Kidney (tissue), 14 donors: Measurements from ENCODE around the gene STXBP5. TPM values are rescaled to one million over a fixed set of nuclear protein-coding genes. Genes with fewer than 3 reads are reported as not detected.

Experiments
- DNase-seq, 5 donors: peaks; one replicate each; pipeline ENCODE4 v3.0.0-alpha.2; 2013 to 2020
- FAIRE-seq: peaks from 2 replicates; lab custom pipeline; 2012; peaks lifted over from hg19 to GRCh38; lab: Jason Lieb, UNC
- H3K27ac ChIP-seq, 2 donors: one replicate each; pipeline ENCODE4 v1.7.0; 2013; ENCODE audit warnings: low read depth in 2 of 2, low read length in 2 of 2, inconsistent platforms in 1 of 2
- H3K27me3 ChIP-seq: one replicate; pipeline ENCODE4 v1.7.1; 2013; ENCODE audit warnings: low read length, inconsistent platforms; ENCODE audit not compliant: control insufficient read depth, insufficient read depth
- H3K36me3 ChIP-seq, 3 donors: one replicate each; pipeline versions ENCODE4 v1.7.0 to v1.7.1; 2013; ENCODE audit warnings: low read length in 3 of 3, control low read depth in 1 of 3, inconsistent platforms in 1 of 3; ENCODE audit not compliant: insufficient read depth in 3 of 3, control insufficient read depth in 2 of 3
- H3K4me1 ChIP-seq, 3 donors: one replicate each; pipeline versions ENCODE4 v1.7.0 to v1.7.1; 2013; ENCODE audit warnings: low read length in 3 of 3, inconsistent platforms in 1 of 3, low read depth in 1 of 3; ENCODE audit not compliant: control insufficient read depth in 2 of 3, insufficient read depth in 2 of 3
- H3K4me3 ChIP-seq, 3 donors: one replicate each; pipeline versions ENCODE4 v1.7.0 to v1.8.1; 2013; ENCODE audit warnings: low read length in 3 of 3, control low read depth in 1 of 3, inconsistent platforms in 1 of 3
- H3K9ac ChIP-seq, 3 donors: one replicate each; pipeline versions ENCODE4 v1.7.0 to v1.7.1; 2013; ENCODE audit warnings: low read length in 3 of 3, control low read depth in 1 of 3, inconsistent platforms in 1 of 3
- H3K9me3 ChIP-seq, 3 donors: one replicate each; pipeline versions ENCODE4 v1.7.0 to v1.7.1; 2013; ENCODE audit warnings: low read length in 3 of 3, control low read depth in 1 of 3, inconsistent platforms in 1 of 3; ENCODE audit not compliant: control insufficient read depth in 2 of 3, insufficient read depth in 1 of 3
- CTCF ChIP-seq: IDR thresholded peaks from 3 replicates; pipeline ENCODE4 v1.5.1; 2012; ENCODE audit warnings: mild to moderate bottlenecking, moderate library complexity, borderline replicate concordance; ENCODE audit not compliant: insufficient read depth; ENCODE audit errors: extremely low read depth
- intact Hi-C: fragments of 100-400 bp; cut with DNase I; formaldehyde crosslinking; loops from one replicate; pipeline ENCODE4 v1.11.1; 2022
- polyA plus RNA-seq: library from polyadenylated mRNA; stranded (reverse); fragments of 350-450 nt; fragmentation: Illumina TruSeq; extraction: RNeasy Lipid Tissue Mini Kit (QIAGEN cat#74804); gene quantifications from one replicate; pipeline ENCODE4 v1.2.3, GENCODE V29; 2014; ENCODE audit warnings: low read depth, low replicate concordance; ENCODE audit not compliant: insufficient read depth
- total RNA-seq: library from RNA; stranded (reverse); fragmentation: NEBNext Ultra II Directional; extraction: Animal tissue kit (Norgen Biotek cat#: 25700); gene quantifications from one replicate; pipeline ENCODE4 v1.2.1, GENCODE V29; 2021
- donor health status: control.
- donor health status: control.
- donor health status: control.
- donor health status: control.
- donor health status: control.
- donor health status: DM: yes; HTN: yes; CAD: no.
- donor health status: Normal renal cell carcinoma (clear cell type).

The STXBP5 gene
- total and polyA plus RNA-seq, 2 donors from 2014 or later: 2.0 to 13.6 TPM

- Histone ChIP-seq H3K9ac (no peak overlapping the region), H3K4me3 (no peak overlapping the region), H3K4me1 (peaks cover 0 to 4% (median 0%) of the 10 kb centered on the region in 3 donors), H3K27me3 (no peaks in the 10 kb centered on the region), H3K36me3 (no peaks in the 10 kb centered on the region), H3K27ac (no peak overlapping the region), H3K9me3 (no peaks in the 10 kb centered on the region)
- no peak for FAIRE-seq
- intact Hi-C loops: no loop called here
- peak; percentile 37 for TF ChIP-seq CTCF
- DNase-seq: peak in 1 of 5 donors; percentile 28
These were observed 18.1 kb downstream of the STXBP5 start for GRCh38 chr6:147222160-147222838.

DNA sequence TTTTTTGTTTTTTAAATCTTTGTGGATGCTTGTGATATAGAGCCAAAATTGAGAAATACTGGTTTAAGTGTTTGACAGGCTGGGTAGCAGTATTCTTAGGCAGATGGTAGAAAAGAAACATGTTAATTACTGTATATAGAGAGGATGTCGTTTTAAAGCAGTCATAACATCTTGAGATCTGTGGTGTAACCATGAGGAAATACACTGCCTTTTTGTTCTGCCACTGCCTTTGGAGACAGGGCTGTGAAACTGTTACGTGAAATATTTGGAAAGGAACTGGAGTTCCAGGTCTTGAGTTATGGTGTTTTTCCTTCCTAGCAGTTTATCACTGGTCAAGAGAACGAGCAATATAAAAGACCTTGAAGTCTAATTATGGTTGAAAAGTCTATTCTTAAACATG lies 19.5 kb downstream of the STXBP5 start:
- TF ChIP-seq CTCF: no peak
- no peak overlapping the region for H3K27ac ChIP-seq
- H3K4me3 ChIP-seq: no peak overlapping the region
- intact Hi-C loops: no loop called here
- H3K4me1 ChIP-seq: peaks cover 0 to 4% (median 0%) of the 10 kb centered on the region in 3 donors
- H3K9ac ChIP-seq: no peak overlapping the region
- no peaks in the 10 kb centered on the region for H3K27me3 ChIP-seq
- no peaks in the 10 kb centered on the region for H3K9me3 ChIP-seq
- FAIRE-seq (no peak), DNase-seq (no peak)
- no peaks in the 10 kb centered on the region for H3K36me3 ChIP-seq

DNA sequence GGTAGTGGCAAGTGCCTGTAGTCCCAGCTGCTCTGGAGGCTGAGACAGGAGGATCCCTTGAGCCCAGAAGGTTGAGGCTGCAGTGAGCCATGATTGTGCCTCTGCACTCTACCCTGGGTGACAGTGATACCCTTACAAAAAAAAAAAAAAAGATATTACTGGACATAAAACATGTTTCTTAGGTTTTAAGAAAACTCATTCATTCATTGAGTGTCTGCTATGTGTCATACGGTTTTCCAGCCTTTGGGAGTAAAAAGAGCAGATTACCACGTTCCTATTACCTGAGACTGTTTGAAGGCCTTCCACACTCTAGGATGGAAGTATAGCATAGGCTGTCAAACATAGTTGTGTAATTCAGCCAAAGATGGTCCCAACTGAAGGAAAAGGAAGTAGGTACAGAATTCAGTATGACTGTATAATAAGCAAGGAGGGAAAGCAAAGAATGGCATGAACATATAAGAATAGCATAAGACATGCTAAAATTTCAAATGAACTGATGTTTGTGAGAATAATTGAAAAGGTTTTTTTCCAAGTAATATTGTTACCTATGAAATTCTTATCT lies 22.0 kb downstream of the STXBP5 start:
- no peak for FAIRE-seq
- H3K9ac ChIP-seq: no peak overlapping the region
- peaks cover 0 to 4% (median 0%) of the 10 kb centered on the region in 3 donors for H3K4me1 ChIP-seq
- intact Hi-C loops: no loop called here
- no peaks in the 10 kb centered on the region for H3K9me3 ChIP-seq
- H3K27ac ChIP-seq: no peak overlapping the region
- no peaks in the 10 kb centered on the region for H3K27me3 ChIP-seq
- no peak for TF ChIP-seq CTCF
- H3K4me3 ChIP-seq: no peak overlapping the region
- H3K36me3 ChIP-seq: no peaks in the 10 kb centered on the region
- no peak for DNase-seq
